HL-60 (cell line): ENCODE measurements around the gene PRR11.

Source experiments
- CTCF ChIP-seq: IDR thresholded peaks from one replicate; pipeline ENCODE4 v1.5.1; 2011; ENCODE audit warnings: low read length, control low read depth, inconsistent platforms; ENCODE audit not compliant: insufficient read depth
- GABPA ChIP-seq: IDR thresholded peaks from 2 replicates; pipeline ENCODE4 v1.6.1; 2012; ENCODE audit warnings: low read depth
- POLR2AphosphoS5 ChIP-seq: IDR thresholded peaks from 2 replicates; pipeline ENCODE4 v1.6.1; 2012; ENCODE audit warnings: low read depth
- TF ChIP-seq, protein P1 (sequence below): IDR thresholded peaks from 2 replicates; pipeline ENCODE4 v1.6.1; 2012; ENCODE audit warnings: low read depth; ENCODE audit not compliant: insufficient replicate concordance

DNA sequence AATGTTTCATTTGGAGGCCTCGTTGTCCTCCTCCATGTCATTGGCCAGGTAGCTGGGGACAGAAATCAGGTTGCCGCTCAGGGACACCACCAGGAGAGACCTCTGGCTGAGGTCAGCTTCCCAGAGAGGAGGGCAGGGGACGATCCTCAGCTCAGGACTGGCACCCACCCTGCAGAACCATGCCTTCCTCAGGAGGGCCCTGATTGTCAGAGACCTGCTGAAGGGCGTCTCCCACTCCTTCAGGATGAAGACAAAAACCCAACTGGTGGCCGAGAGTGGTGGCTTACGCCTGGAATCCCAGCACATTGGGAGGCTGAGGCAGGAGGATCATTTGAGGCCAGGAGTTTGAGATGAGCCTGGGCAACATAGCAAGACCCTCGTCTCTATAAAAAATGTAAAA lies 19.5 kb downstream of the PRR11 start:
- TF ChIP-seq CTCF = no peak
- no peak for TF ChIP-seq GABPA
- TF ChIP-seq, protein P1, sequence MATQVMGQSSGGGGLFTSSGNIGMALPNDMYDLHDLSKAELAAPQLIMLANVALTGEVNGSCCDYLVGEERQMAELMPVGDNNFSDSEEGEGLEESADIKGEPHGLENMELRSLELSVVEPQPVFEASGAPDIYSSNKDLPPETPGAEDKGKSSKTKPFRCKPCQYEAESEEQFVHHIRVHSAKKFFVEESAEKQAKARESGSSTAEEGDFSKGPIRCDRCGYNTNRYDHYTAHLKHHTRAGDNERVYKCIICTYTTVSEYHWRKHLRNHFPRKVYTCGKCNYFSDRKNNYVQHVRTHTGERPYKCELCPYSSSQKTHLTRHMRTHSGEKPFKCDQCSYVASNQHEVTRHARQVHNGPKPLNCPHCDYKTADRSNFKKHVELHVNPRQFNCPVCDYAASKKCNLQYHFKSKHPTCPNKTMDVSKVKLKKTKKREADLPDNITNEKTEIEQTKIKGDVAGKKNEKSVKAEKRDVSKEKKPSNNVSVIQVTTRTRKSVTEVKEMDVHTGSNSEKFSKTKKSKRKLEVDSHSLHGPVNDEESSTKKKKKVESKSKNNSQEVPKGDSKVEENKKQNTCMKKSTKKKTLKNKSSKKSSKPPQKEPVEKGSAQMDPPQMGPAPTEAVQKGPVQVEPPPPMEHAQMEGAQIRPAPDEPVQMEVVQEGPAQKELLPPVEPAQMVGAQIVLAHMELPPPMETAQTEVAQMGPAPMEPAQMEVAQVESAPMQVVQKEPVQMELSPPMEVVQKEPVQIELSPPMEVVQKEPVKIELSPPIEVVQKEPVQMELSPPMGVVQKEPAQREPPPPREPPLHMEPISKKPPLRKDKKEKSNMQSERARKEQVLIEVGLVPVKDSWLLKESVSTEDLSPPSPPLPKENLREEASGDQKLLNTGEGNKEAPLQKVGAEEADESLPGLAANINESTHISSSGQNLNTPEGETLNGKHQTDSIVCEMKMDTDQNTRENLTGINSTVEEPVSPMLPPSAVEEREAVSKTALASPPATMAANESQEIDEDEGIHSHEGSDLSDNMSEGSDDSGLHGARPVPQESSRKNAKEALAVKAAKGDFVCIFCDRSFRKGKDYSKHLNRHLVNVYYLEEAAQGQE = no peak
- no peak for TF ChIP-seq POLR2AphosphoS5
